ENCODE measurements around the gene OPN4.

- TF ChIP-seq POLR2AphosphoS5 (IDR thresholded peaks at IDR 0.05), result no peak
- no peak for TF ChIP-seq CTCF (IDR thresholded peaks at IDR 0.05)
- TF ChIP-seq POLR2A (IDR thresholded peaks at IDR 0.05), result no peak
- no peak for TF ChIP-seq EP300 (IDR thresholded peaks at IDR 0.05)
These were observed 8.6 kb downstream of the OPN4 start for GRCh38 chr10:86663046-86663345.

Data from upper lobe of left lung (tissue), 4 donors.